ENCODE data around the gene NCCRP1.

The NCCRP1 gene, protein sequence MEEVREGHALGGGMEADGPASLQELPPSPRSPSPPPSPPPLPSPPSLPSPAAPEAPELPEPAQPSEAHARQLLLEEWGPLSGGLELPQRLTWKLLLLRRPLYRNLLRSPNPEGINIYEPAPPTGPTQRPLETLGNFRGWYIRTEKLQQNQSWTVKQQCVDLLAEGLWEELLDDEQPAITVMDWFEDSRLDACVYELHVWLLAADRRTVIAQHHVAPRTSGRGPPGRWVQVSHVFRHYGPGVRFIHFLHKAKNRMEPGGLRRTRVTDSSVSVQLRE

GRCh38 chr19:39196860-39197562, at the start of gene NCCRP1:
NCCRP1 (plus strand) TSS chr19:39196964; CDS start chr19:39196983, 19 bp downstream.
- DNase-seq (ENCODE audit: low spot score), result no peak

- DNase-seq (ENCODE audit: low spot score), result no peak
Observed at GRCh38 chr19:39147480-39147879, 49.3 kb upstream of the NCCRP1 start.

DNA sequence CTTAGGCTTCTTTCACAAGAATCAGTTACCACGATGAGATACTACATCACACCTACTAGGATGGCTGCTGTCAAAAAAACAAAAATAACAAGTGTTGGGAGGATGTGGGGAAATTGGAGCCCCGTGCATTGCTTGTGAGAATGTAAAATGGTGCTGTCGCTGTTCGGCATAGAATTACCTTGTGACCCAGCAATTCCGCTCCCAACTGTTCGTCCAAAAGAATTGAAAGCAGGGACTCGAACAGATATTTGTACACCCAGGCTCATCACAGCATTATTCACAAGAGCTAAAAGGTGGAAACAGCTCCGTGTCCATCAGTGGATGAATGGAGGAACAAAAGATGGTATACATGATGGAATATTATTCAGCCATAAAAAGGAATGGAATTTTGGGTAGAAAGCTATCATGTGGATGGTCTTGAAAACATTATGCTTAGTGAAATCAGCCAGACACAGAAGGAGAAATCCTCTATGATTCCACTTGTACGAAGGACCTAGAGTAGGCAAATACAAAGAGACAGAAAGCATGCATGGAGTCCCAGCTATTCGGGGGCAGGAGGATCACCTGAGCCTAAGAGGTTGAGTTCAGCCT, 47.7 kb upstream of the NCCRP1 start:
- no peak for DNase-seq (ENCODE audit: low spot score)

- no peak for DNase-seq (ENCODE audit: low spot score)
Observed at GRCh38 chr19:39150235-39150634, 46.5 kb upstream of the NCCRP1 start.

GRCh38 chr19:39150807-39151600, 45.8 kb upstream of the NCCRP1 start:
- DNase-seq (ENCODE audit: low spot score), result no peak

GRCh38 chr19:39152066-39152465, 44.7 kb upstream of the NCCRP1 start:
- DNase-seq (ENCODE audit: low spot score), result no peak

- no peak for DNase-seq (ENCODE audit: low spot score)
Observed at GRCh38 chr19:39154100-39154628, 42.6 kb upstream of the NCCRP1 start.

- no peak for DNase-seq (ENCODE audit: low spot score)
Observed at GRCh38 chr19:39154629-39155100, 42.1 kb upstream of the NCCRP1 start.

GRCh38 chr19:39155114-39155700, 41.6 kb upstream of the NCCRP1 start:
- DNase-seq (ENCODE audit: low spot score), result no peak

GRCh38 chr19:39155741-39156140, 41.0 kb upstream of the NCCRP1 start:
- no peak for DNase-seq (ENCODE audit: low spot score)

- DNase-seq (ENCODE audit: low spot score), result no peak
Observed at GRCh38 chr19:39156326-39157230, 40.2 kb upstream of the NCCRP1 start.

- DNase-seq (ENCODE audit: low spot score), result no peak
Observed at GRCh38 chr19:39157275-39157996, 39.3 kb upstream of the NCCRP1 start.

DNA sequence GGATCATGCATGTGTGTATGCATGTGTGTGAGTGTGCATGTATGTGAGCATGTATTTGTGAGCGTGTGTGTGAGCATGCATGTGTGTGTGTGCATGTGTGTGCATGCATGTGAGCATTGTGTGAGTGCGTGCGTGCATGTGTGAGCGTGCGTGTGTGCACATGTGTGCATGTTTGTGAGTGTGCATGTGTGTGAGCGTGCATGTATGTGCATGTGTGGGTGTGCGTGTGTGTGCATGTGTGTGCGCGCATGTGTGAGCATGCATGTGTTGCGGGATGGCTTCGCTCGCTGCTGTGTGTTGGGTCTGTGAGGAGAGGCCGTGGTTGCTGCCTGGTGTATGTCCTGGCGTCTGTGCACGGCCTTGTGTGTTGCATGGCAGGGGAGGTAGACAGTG, 38.8 kb upstream of the NCCRP1 start:
- DNase-seq (ENCODE audit: low spot score), result no peak

GRCh38 chr19:39158646-39159260, 38.0 kb upstream of the NCCRP1 start:
- no peak for DNase-seq (ENCODE audit: low spot score)

DNA sequence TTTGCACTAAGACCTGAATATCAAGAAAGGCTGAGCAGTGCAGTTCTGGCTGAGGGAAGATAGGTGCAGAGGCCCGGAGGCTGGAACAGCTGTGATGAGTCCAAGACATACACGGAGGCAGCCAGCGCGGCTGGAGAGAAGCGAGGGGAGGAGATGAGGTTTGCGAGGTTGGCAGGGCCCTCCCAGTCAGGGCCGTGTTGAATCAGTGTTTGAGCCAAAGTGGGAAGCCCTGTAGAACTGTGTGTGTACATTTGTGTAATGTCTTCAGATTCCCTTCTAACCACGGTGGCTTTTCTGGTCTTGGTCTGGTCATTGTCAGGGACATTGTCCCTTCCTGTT, 36.3 kb upstream of the NCCRP1 start:
- DNase-seq (ENCODE audit: low spot score), result no peak

GRCh38 chr19:39160889-39161672, 35.7 kb upstream of the NCCRP1 start:
- DNase-seq (ENCODE audit: low spot score), result no peak

DNA sequence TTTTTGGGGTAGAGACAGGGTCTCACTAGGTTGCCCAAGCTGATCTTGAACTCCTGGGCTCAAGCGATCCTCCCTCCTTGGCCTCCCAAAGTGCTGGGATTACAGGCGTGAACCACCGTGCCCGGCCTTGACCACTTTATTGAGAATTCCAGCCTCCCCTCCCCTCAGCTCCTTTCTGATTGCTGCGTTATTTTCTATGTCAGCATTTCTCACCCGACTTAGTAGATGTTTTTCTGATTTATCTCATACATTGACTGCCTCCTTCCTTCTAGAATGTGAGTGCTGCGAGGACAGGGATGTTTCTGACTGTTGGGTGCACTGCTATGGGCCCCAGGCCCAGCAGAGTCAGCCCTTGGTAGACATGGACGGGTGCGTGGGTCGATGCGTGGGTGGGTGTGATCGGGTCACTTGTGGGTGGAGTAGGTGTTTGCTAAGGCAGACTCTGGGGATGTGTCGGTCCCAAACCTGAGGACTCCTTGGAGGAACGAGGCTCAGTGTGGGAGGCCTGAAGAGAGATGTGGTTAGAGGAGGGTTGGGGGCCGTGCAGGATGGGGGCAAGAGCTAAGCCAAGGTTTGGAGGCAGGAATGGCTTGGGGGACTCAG, 34.2 kb upstream of the NCCRP1 start:
- no peak for DNase-seq (ENCODE audit: low spot score)

DNA sequence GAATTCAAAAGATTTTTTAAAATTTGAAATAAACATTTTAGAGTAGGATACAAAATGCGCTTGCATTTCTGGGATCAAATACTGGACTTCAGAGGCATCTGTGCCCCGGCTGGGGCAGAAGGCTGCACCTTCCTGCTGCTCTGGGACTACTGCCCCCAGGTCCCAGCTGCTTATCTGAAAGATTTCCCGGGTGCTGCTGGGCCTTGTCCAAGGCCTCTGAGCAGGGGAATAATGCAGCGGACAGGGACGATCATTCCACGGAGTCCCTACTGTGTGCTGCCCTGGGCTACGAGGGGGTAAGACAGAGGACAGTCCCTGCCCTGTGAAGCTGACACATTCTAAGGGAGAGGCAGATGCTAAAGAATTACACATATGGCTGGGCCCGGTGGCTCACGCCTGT, 33.1 kb upstream of the NCCRP1 start:
- DNase-seq (ENCODE audit: low spot score), result no peak

Data from pons (tissue), 1 donor.